NB4 (cell line): ENCODE measurements around the gene NWD2.

Source experiments
- CTCF ChIP-seq: IDR thresholded peaks from one replicate; pipeline ENCODE4 v1.5.1; 2012; ENCODE audit warnings: low read depth, low read length
- MAX ChIP-seq: IDR thresholded peaks from 2 replicates; pipeline ENCODE4 v1.6.1; 2011; ENCODE audit warnings: low read depth, low read length

- no peak for TF ChIP-seq MAX
- TF ChIP-seq CTCF = no peak
These were observed 233.6 kb downstream of the NWD2 start for GRCh38 chr4:37478151-37478550.
